ENCODE measurements around the gene LMNA.

The LMNA gene

DNA sequence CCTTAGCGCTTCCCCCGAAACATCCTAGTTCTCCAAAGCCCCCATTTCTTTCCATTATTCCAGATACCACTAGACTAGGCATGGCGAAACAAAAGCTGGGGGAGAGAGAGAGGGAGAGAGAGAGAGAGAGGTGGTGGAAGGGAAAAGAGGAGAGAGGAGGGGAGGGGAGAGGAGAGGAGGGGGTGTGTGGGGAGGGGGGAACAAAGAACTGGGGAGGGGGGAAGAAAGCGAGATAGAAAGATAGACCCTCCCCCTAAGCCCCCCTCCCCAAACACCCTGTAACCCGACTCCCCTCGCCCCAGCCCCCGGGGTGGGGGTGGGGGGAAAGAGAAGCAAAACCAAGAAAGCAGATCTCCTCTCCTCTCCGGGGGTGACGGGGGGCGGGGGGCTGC, 32.6 kb upstream of the LMNA start:
- Histone ChIP-seq H3K27ac (ENCODE audit: low read length) (no peak overlapping the region), H3K9ac (ENCODE audit: low read length in 2 of 2) (no peak overlapping the region)

GRCh38 chr1:156082309-156083091, 32.0 kb upstream of the LMNA start, which contains the start of gene MEX3A:
TSS of gene MEX3A (minus strand) at chr1:156082465. CDS start at chr1:156081998, 467 bp downstream.
- Histone ChIP-seq H3K4me1 (ENCODE audit: control insufficient read depth, insufficient read depth, low read length) (peaks cover 21% of the 10 kb centered on the region), H3K27me3 (ENCODE audit: control insufficient read depth in 1 of 2, insufficient read depth in 2 of 2, low read length in 2 of 2) (no peaks in the 10 kb centered on the region), H3K9me3 (ENCODE audit: control insufficient read depth in 2 of 2, low read length in 2 of 2) (no peaks in the 10 kb centered on the region), H3K36me3 (ENCODE audit: control insufficient read depth in 2 of 2, insufficient read depth in 2 of 2, low read length in 2 of 2) (no peaks in the 10 kb centered on the region), H3K27ac (ENCODE audit: low read length) (no peak within 1 kb of the TSS), H3K9ac (ENCODE audit: low read length in 2 of 2) (peak within 1 kb of the TSS; percentile 55 to 66), H3K4me3 (ENCODE audit: low read length in 2 of 2) (peak within 1 kb of the TSS; percentile 85 to 90)

More for the DNA sequence above, 32.6 kb upstream of the LMNA start:
- H3K4me1 ChIP-seq (ENCODE audit: control insufficient read depth, insufficient read depth, low read length): peaks cover 25% of the 10 kb centered on the region
- no peaks in the 10 kb centered on the region for H3K27me3 ChIP-seq (ENCODE audit: control insufficient read depth in 1 of 2, insufficient read depth in 2 of 2, low read length in 2 of 2)
- peak overlapping the region; percentile 85 to 90 for H3K4me3 ChIP-seq (ENCODE audit: low read length in 2 of 2)
- H3K9me3 ChIP-seq (ENCODE audit: control insufficient read depth in 2 of 2, low read length in 2 of 2): no peaks in the 10 kb centered on the region
- no peaks in the 10 kb centered on the region for H3K36me3 ChIP-seq (ENCODE audit: control insufficient read depth in 2 of 2, insufficient read depth in 2 of 2, low read length in 2 of 2)

GRCh38 chr1:156083800-156084790, 30.4 kb upstream of the LMNA start:
- Histone ChIP-seq H3K27ac (ENCODE audit: low read length) (no peak overlapping the region), H3K27me3 (ENCODE audit: control insufficient read depth in 1 of 2, insufficient read depth in 2 of 2, low read length in 2 of 2) (no peaks in the 10 kb centered on the region), H3K4me3 (ENCODE audit: low read length in 2 of 2) (no peak overlapping the region), H3K36me3 (ENCODE audit: control insufficient read depth in 2 of 2, insufficient read depth in 2 of 2, low read length in 2 of 2) (no peaks in the 10 kb centered on the region), H3K4me1 (ENCODE audit: control insufficient read depth, insufficient read depth, low read length) (peaks cover 21% of the 10 kb centered on the region), H3K9me3 (ENCODE audit: control insufficient read depth in 2 of 2, low read length in 2 of 2) (no peaks in the 10 kb centered on the region), H3K9ac (ENCODE audit: low read length in 2 of 2) (no peak overlapping the region)

DNA sequence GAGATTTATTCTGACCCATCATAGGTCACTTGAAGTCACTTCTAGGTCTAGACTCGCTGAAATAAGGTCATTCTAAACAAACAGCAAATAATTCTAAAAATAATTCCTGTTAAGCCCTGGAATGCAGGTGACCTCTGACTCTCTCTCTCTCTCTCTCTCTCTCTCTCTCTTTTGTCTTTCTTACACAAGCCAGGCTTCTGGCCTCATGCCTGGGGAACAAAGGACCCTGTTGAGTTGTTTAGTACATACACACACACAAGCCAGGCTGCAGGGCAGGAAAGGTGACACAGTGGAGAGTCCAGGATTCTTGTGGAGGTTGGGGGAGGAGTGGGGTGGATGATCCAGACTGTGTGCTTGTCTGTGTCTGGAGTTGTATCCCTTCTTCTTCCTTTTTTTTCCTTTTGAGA, 28.3 kb upstream of the LMNA start:
- H3K9ac ChIP-seq (ENCODE audit: low read length in 2 of 2): no peak overlapping the region
- no peak overlapping the region for H3K27ac ChIP-seq (ENCODE audit: low read length)
- no peak overlapping the region for H3K4me3 ChIP-seq (ENCODE audit: low read length in 2 of 2)
- H3K9me3 ChIP-seq (ENCODE audit: control insufficient read depth in 2 of 2, low read length in 2 of 2): no peaks in the 10 kb centered on the region
- H3K27me3 ChIP-seq (ENCODE audit: control insufficient read depth in 1 of 2, insufficient read depth in 2 of 2, low read length in 2 of 2): no peaks in the 10 kb centered on the region
- H3K4me1 ChIP-seq (ENCODE audit: control insufficient read depth, insufficient read depth, low read length): peaks cover 27% of the 10 kb centered on the region
- H3K36me3 ChIP-seq (ENCODE audit: control insufficient read depth in 2 of 2, insufficient read depth in 2 of 2, low read length in 2 of 2): no peaks in the 10 kb centered on the region

DNA sequence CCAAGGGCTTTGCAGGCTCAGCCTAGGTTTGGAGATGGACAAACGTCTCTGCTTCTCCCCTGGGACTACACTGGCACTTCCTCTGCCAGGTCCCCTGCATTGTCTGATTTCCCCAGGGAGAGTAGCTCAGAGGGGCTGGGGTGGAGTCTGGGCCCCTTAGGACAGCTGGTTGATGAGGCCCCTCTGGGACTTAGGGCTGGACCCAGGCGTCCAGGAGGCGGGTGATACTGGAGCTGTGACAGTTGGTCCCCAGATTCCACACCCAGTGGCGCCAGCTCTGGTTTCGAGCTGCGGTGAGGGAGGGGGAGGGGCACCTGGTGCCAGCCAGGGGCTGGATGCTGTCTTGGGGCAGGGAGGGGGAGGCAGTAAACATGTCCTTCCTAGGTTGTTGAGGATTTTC, 24.8 kb upstream of the LMNA start:
- H3K27me3 ChIP-seq (ENCODE audit: control insufficient read depth in 1 of 2, insufficient read depth in 2 of 2, low read length in 2 of 2): no peaks in the 10 kb centered on the region
- no peak overlapping the region for H3K27ac ChIP-seq (ENCODE audit: low read length)
- no peak overlapping the region for H3K4me3 ChIP-seq (ENCODE audit: low read length in 2 of 2)
- no peaks in the 10 kb centered on the region for H3K9me3 ChIP-seq (ENCODE audit: control insufficient read depth in 2 of 2, low read length in 2 of 2)
- H3K36me3 ChIP-seq (ENCODE audit: control insufficient read depth in 2 of 2, insufficient read depth in 2 of 2, low read length in 2 of 2): peaks cover 0 to 2% of the 10 kb centered on the region in 2 donors
- H3K4me1 ChIP-seq (ENCODE audit: control insufficient read depth, insufficient read depth, low read length): peaks cover 16% of the 10 kb centered on the region
- no peak overlapping the region for H3K9ac ChIP-seq (ENCODE audit: low read length in 2 of 2)

- no peak overlapping the region for H3K9ac ChIP-seq (ENCODE audit: low read length in 2 of 2)
Observed at GRCh38 chr1:156090138-156090839, 24.2 kb upstream of the LMNA start.

GRCh38 chr1:156090840-156091188, 23.7 kb upstream of the LMNA start:
- H3K4me1 ChIP-seq (ENCODE audit: control insufficient read depth, insufficient read depth, low read length): peaks cover 19% of the 10 kb centered on the region
- peaks cover 0 to 2% of the 10 kb centered on the region in 2 donors for H3K36me3 ChIP-seq (ENCODE audit: control insufficient read depth in 2 of 2, insufficient read depth in 2 of 2, low read length in 2 of 2)
- H3K9me3 ChIP-seq (ENCODE audit: control insufficient read depth in 2 of 2, low read length in 2 of 2): no peaks in the 10 kb centered on the region
- peak overlapping the region in 1 of 2 donors; percentile 3 for H3K4me3 ChIP-seq (ENCODE audit: low read length in 2 of 2)
- no peak overlapping the region for H3K9ac ChIP-seq (ENCODE audit: low read length in 2 of 2)
- no peaks in the 10 kb centered on the region for H3K27me3 ChIP-seq (ENCODE audit: control insufficient read depth in 1 of 2, insufficient read depth in 2 of 2, low read length in 2 of 2)
- H3K27ac ChIP-seq (ENCODE audit: low read length): no peak overlapping the region

More at GRCh38 chr1:156090138-156090839, 24.2 kb upstream of the LMNA start:
- Histone ChIP-seq H3K4me3 (ENCODE audit: low read length in 2 of 2) (peak overlapping the region in 1 of 2 donors; percentile 3), H3K9me3 (ENCODE audit: control insufficient read depth in 2 of 2, low read length in 2 of 2) (no peaks in the 10 kb centered on the region), H3K36me3 (ENCODE audit: control insufficient read depth in 2 of 2, insufficient read depth in 2 of 2, low read length in 2 of 2) (peaks cover 0 to 2% of the 10 kb centered on the region in 2 donors), H3K27me3 (ENCODE audit: control insufficient read depth in 1 of 2, insufficient read depth in 2 of 2, low read length in 2 of 2) (no peaks in the 10 kb centered on the region), H3K27ac (ENCODE audit: low read length) (no peak overlapping the region), H3K4me1 (ENCODE audit: control insufficient read depth, insufficient read depth, low read length) (peaks cover 16% of the 10 kb centered on the region)

DNA sequence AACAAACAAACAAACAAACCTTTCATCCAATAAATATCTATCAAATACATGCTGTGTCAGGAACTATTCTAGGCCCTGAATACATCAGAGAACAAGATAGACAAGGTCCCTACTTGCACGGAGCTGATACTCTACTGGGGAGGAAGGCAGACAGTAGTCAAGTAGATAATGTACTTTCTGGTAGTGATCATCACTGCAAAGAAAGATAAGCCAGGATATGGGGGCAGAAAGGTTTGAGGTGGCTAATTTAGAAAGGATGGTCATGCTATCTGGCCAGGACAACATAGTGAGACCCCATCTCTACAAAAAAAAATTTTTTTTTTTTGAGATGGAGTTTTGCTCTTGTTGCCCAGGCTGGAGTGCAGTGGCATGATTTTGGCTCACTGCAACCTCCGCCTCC, 22.9 kb upstream of the LMNA start:
- H3K9me3 ChIP-seq (ENCODE audit: control insufficient read depth in 2 of 2, low read length in 2 of 2): no peaks in the 10 kb centered on the region
- H3K27ac ChIP-seq (ENCODE audit: low read length): no peak overlapping the region
- no peak overlapping the region for H3K4me3 ChIP-seq (ENCODE audit: low read length in 2 of 2)
- peaks cover 22% of the 10 kb centered on the region for H3K4me1 ChIP-seq (ENCODE audit: control insufficient read depth, insufficient read depth, low read length)
- H3K9ac ChIP-seq (ENCODE audit: low read length in 2 of 2): no peak overlapping the region
- peaks cover 0 to 2% of the 10 kb centered on the region in 2 donors for H3K36me3 ChIP-seq (ENCODE audit: control insufficient read depth in 2 of 2, insufficient read depth in 2 of 2, low read length in 2 of 2)
- no peaks in the 10 kb centered on the region for H3K27me3 ChIP-seq (ENCODE audit: control insufficient read depth in 1 of 2, insufficient read depth in 2 of 2, low read length in 2 of 2)

- Histone ChIP-seq H3K36me3 (ENCODE audit: control insufficient read depth in 2 of 2, insufficient read depth in 2 of 2, low read length in 2 of 2) (peaks cover 0 to 2% of the 10 kb centered on the region in 2 donors), H3K9me3 (ENCODE audit: control insufficient read depth in 2 of 2, low read length in 2 of 2) (no peaks in the 10 kb centered on the region), H3K4me1 (ENCODE audit: control insufficient read depth, insufficient read depth, low read length) (peaks cover 24% of the 10 kb centered on the region)
Observed at GRCh38 chr1:156095906-156096508, 18.5 kb upstream of the LMNA start.

More at GRCh38 chr1:156095906-156096508, 18.5 kb upstream of the LMNA start:
- Histone ChIP-seq H3K9ac (ENCODE audit: low read length in 2 of 2) (peak overlapping the region in 1 of 2 donors; percentile 51), H3K27ac (ENCODE audit: low read length) (peak overlapping the region; percentile 79), H3K27me3 (ENCODE audit: control insufficient read depth in 1 of 2, insufficient read depth in 2 of 2, low read length in 2 of 2) (no peaks in the 10 kb centered on the region), H3K4me3 (ENCODE audit: low read length in 2 of 2) (no peak overlapping the region)
